MV-4-11 (cell line): ENCODE results near the gene PRKCA.
"Not testable (repeated sequence)": the region's sequence is repeated elsewhere in the genome, so short reads cannot be mapped to it uniquely, and the experiment has no call there.

Experiments used
- DNase-seq: peaks from one replicate; lab custom pipeline; 2025; lab: John Stamatoyannopoulos, UW

Gene PRKCA

DNA sequence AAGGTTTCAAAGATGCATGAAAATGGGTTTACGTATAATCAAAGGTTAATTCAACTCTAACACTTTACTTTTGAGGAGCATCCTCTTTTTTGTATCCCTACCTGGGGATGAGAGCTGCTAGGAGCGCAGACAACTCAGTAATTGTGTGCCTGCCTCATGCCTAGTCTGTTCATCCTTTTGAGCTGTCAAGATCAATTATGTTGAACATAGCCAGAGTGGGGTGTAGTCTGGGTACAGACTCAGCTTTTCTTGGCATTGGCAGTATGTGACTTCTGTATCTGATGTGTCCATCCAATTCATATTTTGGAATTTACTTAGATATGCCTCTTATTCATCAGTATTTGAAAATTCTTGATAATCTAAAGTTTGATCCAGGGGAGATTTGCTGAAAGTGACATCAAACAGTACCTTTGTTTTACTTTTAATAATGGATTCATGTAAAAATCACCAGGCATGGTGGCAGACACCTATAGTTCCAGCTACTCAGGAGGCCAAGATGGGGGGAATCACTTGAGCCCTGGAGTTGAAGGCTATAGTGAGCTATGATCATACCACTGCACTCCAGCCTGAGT lies 24.1 kb downstream of the PRKCA start:
- DNase-seq, result no peak

- no peak for DNase-seq
These were observed 28.2 kb downstream of the PRKCA start for GRCh38 chr17:66330646-66331037.

- DNase-seq, result peak; percentile 9
These were observed 28.8 kb downstream of the PRKCA start for GRCh38 chr17:66331038-66331816.

- no peak for DNase-seq
These were observed 33.4 kb downstream of the PRKCA start for GRCh38 chr17:66335797-66336196.

GRCh38 chr17:66337268-66337667 lies 34.9 kb downstream of the PRKCA start:
- no peak for DNase-seq

DNA sequence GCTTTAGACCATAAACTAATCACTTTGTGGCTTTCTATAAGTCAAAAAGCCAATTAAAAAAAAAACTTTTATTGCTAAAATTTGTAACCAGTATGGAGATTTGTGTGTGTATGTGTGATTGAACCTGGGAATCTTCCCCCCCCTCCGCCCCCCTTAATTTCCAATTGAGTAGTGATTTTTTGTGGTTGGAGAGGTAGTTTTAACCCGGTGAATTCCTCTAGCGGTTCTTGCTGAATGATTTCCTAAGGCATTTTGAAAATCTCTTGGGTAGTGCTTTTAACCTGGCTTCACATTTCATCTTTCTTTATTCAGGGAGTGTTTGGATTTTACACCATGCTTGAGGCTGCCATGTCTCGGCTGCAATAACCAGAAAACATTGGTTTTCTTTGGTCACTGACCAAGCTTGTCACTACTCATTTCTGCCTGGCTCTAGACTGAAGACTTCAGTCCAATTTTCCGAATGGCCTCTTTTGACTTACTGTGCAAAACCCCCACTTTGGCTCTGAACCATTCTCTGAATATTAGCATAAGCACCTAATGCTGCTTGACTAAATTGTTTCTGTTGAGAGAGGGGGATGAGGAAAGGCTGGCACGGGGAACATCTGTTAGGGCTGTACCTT lies 35.6 kb downstream of the PRKCA start:
- no peak for DNase-seq

DNA sequence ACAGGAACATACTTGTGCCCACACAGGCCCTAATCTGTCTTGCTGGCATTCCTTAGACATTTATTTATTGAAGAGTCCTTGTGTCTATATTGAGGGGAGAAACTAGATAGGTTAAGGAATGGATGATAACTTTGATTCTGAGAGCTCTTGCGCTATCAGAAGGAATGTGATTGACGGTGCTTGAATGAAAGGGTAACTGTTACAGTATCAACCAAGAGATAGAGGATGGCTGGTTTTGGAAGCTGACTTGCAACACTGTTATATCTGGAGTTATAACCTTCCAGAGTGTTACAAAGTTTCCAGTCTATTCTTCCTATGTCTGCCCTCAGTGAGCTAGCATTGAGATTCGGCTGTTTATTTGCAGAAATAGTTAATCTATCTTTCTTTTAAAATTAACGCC lies 36.5 kb downstream of the PRKCA start:
- DNase-seq, result no peak

DNA sequence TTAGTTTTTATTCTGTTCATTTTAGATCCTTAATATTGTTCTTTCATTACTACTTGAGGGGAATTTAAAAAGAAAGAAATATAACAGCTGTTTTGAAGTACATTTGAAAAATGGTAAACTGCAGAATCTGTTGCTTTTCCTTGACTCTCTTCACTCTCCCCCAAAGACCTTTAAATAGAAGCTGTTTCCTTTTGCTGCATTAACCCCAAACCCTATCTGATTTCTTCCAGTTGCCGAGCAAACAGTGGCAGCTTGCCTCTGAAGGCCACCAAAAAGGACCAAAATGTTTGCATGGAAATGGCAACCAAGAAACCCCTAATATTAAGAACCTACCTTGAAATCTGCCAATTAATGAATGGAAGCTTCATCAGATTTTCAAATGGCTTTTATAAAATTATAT lies 37.1 kb downstream of the PRKCA start:
- no peak for DNase-seq

DNA sequence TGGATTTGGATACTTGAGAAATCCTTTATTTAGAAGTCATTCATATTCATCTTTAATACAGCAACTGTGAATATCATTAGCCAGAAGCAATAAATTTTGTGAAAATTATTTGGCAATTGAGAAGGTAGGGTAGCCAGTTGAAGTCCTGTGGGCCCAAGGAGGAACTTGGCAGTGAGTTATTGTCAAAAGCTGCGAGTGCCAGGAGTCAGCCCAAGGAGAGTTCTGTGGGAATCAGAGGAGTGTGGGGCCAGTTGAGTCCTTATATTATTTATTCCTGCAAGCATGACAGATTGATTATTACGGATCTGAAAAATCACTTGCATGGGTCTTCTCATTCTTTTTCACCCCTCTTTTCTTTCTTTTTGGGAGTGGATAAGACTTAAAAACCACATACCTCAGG lies 38.3 kb downstream of the PRKCA start:
- no peak for DNase-seq

GRCh38 chr17:66341462-66341861 lies 39.0 kb downstream of the PRKCA start:
- DNase-seq, result no peak

DNA sequence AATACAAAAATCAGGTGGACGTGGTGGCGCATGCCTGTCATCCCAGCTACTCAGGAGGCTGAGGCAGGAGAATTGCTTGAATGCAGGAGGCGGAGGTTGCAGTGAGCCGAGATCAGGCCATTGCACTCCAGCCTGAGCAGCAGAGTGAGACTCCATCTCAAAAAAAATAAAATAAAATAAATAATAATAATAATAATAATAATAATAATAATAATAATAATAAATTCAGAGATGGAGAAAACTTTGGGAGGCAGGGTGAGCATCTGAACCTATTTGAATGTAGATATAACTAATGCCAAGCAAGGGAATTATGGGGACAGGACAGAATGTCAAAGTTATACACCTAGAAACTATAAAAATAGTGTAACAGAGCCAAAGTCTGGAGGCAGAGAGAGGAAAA lies 39.9 kb downstream of the PRKCA start:
- not testable (repeated sequence) for DNase-seq

DNA sequence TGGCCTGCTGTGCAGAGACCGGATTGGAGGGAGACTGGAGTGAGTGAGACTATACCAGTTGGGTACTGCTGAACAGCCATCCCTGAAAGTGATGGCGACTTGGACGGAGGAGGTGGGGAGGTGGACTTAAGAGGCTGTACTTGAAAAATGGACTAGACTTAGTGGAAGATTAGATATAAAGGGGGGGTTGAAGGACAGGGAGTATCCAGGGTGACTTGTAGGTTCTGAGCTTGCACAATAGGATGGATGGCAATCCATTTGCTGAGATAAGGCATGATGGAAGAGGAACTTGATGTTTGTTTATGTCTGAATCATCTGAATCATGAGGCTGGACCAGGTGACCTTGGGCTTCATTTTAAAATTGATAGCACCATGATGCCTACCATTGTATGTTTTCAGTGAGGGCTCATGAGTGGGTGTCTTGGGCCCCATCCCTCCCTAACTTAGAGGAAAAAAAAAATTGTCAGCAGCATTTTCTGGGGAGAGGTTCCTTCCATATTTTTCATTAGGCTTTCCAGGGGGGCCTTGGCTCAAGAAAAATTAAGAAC lies 41.2 kb downstream of the PRKCA start:
- DNase-seq, result peak; percentile 24

DNA sequence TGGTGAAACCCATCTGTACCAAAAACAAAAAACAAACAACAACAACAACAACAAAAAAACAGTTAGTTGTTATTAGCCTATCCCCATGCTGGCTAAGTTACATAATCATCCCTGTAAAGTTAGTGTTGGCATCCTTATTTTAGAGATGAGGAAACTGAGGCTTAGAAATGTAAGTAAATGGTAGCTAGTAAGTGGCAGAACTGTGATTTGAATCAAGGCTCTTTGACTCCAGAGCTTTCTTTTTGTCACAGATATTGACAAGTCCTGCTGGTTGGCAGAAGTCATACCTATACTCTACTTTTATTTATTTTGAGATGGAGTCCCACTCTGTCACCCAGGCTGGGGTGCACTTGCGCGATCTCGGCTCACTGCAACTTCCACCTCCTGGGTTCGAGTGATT lies 42.1 kb downstream of the PRKCA start:
- DNase-seq, result no peak

DNA sequence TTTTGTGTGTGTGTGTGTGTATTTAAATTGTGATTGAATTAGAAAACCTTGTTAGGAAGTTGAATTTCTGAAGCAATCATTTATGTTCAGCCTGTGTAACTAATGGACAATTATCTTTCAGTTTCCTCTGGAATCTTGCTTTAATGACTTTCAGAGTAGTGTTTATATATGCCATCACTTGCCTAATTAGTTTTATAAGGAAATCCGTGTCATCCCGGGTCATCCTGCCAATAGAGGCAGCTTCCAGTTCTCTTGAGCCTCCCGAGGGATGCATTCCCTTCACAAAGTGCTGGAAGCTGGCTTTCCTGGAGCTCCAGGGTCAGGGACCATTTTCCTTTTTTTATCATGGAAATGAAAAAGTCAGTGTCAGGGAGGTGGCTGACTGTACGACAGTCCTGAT lies 42.9 kb downstream of the PRKCA start:
- DNase-seq, result no peak

- not testable (repeated sequence) for DNase-seq
These were observed 43.7 kb downstream of the PRKCA start for GRCh38 chr17:66345949-66346638.

DNA sequence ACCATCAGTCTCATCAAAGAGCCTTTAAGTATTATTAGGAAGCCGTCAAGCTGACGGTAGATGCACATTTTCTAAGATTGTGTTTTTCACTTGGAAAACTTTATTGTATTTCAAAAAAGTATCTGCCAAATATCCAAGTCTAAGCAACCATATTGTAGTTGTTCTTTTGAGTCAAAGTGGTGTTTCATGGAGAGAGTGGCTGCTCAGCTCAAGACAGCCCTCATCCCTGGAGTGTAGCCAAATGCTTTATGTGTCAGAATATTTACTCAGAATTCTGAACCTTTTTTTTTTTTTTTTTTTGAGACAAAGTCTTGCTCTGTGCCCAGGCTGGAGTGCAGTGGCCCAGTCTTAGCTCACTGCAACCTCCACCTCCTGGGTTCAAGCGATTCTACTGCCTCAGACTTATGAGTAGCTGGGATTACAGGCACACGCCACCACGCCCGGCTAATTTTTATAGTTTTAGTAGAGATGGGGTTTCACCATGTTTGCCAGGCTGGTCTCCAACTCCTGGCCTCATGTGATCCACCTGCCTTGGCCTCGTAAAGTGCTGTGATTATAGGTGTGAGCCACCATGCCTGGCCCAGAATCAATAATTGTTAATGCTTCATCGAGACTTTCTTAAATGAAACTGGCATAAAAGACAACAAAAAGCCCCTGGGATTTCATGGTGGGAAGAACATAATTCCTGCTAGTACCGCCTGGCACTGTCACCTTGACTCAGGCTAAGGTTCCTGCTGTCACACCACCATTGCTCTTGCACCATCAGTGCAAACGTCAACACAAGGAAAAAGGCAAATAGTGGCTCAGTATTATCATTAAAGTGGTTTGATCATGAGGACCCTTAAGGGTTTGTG lies 45.5 kb downstream of the PRKCA start:
- no peak for DNase-seq

- DNase-seq, result peak; percentile 43
These were observed 46.3 kb downstream of the PRKCA start for GRCh38 chr17:66348584-66349165.

DNA sequence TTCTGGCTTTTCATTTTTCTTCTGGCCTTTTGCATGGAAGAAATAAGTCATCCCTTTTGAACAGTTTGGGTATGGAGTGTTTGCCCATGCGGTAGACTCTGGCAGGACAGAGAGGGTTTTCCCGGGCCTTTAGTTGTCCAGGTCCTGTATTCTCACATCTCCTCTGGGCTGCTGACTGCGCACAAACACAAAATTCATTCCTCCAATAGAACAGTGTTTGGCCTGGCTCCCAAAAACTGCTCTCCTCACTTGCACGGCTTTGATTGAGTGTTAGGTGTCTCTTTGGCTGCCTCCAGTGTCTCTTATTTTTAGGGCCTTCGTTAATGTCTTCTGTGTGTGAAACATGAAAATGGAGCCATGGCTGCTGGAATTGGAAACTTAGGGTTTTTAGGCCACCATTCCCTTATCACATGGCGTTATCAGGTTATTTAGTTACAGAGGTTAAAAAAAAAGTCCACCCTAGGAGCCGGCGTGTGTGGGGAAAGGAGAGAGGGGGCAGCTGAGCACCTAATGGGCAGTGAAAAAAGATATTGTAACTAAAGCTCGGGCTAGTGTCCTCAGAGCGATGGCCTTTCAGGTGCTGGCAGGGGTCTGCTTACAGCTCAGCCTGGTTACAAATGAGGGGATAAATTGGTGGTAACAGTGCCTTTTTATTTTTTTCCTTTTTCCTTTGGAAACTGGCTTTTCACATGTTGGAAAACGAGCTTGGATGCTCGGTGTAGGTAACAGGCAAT lies 47.3 kb downstream of the PRKCA start:
- DNase-seq, result no peak

GRCh38 chr17:66350576-66350975 lies 48.2 kb downstream of the PRKCA start:
- DNase-seq, result not testable (repeated sequence)

DNA sequence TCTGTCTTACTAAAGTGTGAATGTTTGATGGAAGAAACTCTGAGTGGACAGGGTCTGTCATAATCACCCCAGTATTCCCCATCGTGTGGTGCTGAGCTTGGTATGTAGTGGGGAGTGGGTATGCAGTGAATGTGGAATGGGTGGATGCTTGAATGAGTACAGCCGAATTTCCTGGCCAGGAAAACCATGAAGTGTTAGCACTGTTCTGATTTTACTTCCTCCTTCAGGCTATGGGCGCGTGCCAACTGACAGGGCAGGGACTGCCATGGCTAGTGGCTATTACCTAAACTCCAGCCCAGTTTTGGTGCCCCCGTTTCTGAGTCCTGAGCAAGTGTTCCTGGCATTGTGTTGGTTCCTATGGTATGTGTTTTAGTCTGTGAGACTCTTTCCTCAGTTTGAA lies 48.6 kb downstream of the PRKCA start:
- no peak for DNase-seq

DNA sequence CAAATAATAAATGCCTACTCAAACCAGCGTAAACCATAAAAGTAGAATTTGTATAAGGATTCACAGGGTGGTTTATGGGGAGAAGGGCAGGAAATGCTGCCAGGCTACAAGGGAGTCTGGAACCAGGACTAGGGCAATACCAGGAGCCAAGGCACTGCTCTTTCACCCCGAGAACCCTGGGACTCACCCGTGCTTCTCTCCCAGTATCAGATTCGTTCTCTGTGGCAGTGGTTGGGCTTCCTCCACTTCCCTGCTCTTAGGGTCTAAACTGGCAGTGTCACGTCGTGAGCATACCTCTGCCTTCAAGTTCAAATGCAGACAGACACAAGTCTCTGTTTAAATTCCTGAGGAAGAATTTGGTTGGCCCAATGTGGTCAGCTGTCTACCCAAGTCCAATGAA lies 49.3 kb downstream of the PRKCA start:
- no peak for DNase-seq
